Activated naive CD4-positive, alpha-beta T cell treated with Interleukin-2 at 50 U/mL for 16 hours (primary cell): ENCODE data around the gene PMFBP1.

Experiments
- DNase-seq: peaks from one replicate; pipeline ENCODE4 v3.0.0-alpha.2; 2020

The PMFBP1 gene

DNA sequence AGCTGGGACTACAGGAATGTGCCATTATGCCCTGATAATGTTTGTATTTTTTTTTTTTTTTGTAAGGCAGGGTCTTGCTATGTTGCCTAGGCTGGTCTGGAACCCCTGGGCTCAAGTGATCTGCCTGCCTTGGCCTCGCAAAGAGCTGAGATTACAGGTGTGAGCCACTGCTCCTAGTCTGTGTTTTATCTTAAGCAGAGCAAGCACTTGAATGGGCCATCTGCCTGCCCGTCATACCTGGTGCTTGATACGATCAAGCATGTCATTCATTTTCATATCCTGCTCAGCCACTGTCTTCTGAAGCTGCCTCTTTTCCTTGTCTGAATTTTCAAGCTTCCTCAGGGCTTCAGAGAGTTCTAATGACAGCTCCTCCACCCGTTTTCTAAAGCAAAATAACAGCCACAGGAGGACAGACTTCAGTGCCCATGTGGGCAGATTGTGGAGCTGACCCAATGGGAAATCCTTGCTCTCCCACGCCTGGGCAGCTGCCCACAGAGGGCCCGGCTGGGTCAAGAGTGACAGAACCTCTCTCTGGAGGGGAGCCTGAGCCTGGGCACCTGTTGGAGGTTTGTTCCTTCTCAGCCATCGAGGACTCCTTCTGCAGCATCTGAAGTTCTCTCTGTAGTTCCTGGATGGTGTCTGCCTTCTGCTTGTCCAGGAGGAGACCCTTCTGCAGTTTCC lies 41.8 kb downstream of the PMFBP1 start:
- DNase-seq = no peak

DNA sequence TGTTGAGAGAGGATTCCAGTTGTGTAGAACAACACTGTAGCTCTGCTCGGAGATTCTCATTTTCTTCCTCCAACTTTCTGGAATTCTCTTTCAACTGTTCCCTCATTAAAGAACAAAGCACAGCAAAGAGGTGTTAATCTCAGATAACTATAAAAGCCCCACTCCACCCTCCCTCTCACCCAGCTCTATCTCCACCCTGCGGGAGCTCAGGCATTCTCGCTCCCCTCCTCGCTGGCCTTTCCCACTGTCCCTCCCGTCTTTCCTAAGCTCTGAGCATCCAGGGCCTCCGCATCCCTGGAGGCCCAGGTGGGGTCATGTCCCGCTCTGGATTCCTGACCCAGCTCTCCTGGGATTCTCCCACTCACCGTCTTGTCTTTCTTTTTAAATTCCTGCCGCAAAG lies 43.3 kb downstream of the PMFBP1 start:
- DNase-seq = no peak

DNA sequence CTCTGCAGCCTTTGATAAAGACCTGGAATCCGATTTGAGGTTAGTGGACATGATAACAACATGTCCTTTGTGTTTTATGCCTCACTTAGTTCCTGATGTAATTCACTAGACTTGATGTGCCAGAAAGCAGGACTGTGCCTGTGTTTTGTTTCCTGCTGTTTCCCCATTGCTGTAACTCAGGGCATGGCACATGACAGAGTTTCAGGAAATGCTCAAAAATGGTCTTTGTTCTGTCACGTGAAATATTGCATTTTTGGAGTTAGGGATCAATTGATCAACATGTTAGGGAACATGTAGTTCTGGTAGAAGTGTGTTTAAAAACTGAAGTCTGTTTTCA lies 45.6 kb downstream of the PMFBP1 start:
- no peak for DNase-seq

DNA sequence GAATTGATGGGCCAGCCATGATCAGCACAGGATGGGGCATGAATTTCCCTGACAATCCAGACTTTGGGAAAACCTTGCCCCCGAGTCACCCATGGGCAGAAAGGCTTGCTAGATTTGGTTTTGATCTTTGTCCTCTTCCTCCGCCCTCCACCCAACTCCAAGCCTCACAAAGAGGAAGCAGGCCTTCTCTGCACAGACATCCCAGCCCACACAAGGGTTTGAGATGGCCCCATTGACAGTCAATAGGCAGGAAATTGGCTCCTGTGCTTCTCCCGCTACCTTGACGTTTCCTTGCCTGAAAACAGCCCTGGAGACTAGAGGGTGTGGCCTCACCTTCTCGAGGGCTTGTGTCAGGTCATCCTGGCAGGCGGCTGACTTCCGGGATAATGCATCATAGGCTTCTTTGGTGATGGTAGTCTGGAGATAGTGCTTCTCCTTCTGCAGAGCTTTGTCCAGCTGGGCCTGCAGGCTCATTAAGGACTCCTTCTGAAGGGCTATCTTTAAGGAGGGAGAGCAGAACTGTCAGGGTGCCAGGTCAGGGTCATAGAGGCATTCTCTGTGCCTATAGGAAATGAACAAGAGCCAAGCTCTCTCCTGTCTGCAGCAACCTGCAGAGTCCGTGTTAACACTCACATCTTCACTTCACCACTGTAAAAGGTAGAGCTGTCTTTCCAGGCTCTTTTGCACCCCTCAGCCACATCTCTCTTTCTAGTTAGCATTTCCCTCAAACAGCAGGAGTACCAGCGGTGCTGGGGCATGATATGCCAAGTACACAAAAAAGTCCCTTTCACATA lies 46.1 kb downstream of the PMFBP1 start:
- DNase-seq = no peak

DNA sequence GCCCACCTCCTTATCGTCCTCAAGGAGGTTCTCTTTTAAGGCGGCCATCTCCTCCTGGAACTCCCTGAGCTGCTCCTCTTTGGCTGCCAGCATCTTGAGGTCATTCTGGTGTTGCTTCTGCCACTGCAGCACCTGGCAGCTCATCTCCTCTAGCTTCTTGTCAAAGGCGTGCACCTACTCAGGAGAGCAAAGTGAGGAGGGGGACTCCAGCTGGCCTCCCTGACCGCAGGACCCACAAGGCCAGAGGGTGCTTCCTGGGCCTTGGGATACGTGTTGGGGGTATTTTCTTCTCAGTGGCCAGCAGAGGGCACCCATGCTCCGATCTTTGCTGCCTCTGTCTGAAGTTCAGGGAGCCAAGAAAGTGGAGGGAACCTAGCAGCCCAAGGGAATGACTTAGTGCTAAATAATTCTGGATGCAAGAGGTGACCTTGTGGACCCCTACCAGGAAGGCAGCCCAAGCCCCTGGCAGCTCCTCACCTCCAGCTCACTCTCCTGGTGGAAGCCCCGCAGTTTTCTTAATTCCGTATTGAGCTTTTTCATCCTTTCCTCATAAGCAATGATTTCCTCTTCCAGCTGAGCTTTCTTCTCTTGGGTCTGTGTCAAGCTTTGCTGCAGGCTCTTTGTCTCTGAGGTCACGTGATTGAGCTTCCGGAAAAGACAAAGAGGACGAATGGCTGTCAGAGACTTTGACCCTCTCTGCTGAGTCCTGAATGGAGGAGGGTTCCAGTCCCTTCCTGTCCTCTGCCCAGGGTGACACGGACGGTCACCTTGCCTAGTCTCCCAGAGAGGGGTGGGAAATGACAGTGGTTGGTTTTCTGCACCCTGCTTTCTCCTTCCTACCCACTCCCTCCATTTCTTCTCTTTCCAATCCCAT lies 47.0 kb downstream of the PMFBP1 start:
- peak; percentile 61 for DNase-seq

DNA sequence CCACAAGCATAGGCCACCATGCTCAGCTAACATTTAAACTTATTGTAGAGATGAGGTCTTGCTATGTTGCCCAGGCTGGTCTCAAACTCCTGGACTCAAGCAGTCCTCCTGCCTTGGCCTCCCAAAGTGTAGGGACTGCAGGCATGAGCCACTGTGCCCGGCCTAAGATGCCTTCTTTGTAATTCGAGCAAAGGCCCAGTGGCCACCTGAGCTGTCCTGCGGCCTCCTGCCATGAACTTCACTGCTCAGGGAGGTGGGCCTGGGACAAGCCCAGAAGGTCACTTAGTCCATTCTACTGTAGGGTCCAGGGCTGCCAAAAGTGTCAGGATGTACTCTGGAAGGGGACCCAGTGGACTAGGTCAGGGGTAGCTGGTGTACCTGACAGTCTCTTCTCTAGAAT lies 47.8 kb downstream of the PMFBP1 start:
- no peak for DNase-seq

DNA sequence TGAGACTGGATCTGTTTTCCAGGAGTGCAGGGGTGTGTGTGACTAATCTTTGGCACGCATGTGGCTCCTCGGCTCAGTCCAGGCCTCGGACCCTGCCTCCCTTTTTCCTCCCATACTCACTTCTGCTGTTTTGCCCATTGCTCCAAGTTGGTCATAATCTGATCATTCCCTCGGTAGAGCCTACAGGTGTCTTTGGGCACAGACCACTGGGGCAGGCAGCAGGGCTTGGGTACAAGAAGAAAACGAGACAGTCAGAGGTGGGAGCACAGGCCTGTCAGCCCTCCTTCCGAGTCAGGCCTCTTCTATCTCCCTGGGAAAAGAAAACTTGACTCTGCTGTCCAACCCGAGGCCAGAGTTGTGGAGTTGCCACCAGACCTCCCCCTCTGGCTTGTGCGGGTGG lies 48.5 kb downstream of the PMFBP1 start:
- no peak for DNase-seq

DNA sequence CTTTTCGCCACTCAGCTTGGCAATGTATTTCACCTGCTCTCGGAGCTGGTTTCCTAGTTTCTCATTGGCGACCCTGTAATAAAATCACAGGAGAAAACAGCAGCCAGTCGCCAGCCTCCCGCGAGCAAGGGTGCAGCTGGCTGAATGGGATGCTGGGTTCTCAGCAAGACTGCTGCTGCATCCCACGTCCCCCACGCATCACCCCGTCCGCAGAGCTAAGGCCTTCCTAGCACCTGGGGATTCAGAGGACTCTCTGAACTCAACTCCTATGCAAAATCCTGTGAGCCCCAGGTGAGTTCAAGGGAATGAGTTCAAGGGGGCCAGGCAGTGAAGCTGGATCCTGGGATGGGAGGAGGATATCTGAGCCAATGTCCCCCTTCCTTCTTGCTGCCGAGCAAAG lies 49.0 kb downstream of the PMFBP1 start:
- no peak for DNase-seq

DNA sequence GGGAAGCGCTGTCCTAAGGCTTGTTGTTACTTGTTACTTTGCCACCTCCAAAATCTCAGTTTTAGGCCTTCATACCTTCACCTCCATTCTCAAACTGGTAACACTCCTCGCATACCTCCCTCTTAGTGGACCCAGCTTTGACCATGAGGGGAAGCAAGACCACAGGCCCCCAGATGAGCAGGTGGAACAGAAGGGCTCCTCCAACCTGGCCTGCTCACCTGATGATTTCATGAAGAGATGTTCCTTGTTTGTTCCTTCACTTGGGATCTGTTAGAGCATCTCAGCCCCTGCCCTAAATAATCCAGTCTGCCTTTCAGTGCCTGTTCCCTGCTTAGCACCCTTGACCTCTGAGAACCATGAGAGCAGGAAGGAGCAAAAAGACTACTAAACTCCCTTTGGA lies 49.6 kb downstream of the PMFBP1 start:
- no peak for DNase-seq

DNA sequence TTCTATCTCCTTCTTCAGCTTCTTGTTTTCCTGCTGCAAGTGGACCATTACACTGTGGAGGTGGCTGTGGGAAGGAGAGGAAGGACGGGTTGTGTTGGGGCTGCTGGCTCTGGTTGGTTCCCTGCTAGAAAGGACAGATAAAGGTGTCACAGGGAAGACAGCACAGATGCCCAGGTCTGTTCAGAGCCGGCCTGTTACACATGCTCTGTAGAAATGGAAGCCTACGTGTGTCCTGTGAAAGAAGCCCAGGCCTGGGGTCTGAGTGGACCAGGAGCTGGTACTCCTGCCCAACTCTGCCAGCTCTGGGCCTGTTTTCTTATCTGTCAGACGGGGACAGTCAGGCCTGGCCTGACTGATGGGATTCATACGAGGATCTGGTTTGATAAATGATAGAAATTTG lies 51.9 kb downstream of the PMFBP1 start:
- no peak for DNase-seq

DNA sequence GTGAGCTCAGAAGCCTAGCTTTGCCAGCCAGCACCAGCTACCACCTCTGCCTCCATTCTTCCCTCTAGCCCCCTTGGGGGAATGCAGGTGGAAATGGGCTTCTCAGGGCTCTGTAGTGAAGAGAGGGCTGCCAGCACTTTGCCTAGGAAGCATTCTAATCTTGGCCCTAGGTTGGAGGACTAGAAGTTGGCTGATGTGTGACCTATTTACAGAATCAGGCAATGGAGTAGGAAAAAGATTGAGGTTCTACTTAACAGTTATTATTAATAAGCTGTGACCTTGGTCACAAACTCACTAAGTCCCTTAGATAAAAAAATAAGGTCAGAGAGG lies 58.4 kb downstream of the PMFBP1 start:
- no peak for DNase-seq

DNA sequence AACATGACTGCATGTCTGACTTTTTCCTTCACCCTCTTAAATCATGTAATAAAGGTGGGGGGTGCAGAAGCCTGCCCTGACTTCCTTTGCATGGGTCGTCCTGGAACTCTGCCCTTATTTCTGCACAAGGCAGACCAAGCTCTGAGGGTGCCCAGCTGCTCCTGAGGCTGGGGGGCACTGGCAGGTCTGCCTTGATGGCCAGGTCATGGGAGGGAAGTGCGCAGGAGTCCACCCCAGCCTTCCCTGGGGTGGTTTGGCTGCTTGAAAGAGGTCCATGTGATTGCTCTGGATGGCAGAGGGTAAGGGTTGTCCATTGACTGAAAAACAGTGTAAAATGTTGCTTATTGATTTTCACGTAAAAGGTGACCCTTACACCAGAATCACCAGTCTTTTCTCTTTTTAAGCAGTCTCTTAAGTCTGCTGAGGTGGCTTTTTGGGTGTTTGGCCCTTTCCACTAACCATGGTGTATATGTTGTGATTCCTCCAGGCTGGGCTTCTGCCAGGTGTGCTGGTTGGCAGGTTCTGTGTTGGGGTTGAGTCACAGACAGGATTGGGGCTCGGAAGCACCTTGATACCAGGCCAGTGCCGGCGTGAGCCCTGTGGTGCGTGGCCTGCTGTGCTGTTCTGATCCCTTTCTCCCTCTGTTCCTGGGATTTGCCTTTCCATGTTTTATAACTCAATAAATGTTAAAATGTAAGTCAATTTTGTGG lies 58.9 kb downstream of the PMFBP1 start:
- no peak for DNase-seq

DNA sequence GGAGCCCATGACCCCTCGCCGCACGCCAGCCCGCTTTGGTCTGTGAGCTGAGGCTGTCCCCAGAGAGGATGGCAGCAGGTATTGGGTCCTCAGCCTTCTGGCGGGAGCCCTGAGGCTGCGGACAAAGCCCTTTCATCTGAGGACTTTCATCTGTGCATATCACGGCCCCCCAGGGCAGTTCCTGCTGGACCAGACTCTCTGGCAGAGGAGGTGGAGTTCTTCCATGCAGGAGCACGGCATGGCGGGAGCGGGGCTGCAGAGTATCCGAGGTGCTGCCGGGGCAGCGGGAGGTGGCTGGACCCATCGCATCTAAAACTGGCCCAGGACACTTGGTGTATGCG lies 59.5 kb downstream of the PMFBP1 start:
- DNase-seq = no peak

DNA sequence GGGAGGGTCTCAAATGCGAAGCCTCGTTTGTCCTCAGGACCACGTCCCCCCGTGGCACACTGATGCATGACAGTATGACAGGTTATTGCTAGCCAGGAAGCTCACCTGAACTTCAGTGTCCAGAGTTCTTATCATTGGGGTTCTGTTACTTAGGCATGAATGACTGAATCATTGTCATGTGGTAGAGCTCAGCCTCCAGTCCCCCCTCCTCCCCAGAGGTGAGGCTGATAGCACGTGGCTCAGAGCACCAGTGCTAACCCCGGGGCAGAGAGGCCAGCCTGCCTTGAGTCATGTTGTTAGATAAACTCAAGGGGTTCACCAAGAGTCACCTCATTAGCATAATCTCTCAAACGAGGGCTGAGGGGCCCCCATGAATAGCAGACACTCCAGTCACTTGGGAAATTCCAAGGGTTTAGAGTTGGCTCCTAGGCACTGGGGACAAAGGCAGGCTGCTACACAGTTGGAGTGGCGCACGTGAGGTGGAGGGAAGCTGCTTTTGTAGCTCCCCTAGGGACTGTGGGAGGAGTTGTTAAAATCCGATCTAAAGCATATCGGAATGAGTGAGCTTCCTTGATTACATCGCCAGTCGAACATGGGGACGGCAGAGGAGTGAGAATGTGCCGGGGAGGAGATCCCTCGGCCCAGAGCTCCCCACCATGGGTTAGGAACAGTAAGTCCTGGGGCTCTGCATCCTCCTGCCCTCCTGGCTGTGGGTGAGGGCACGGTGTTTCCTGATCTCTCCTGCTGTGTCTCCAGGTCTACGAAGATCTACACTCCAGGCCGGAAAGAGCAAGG lies 60.1 kb downstream of the PMFBP1 start:
- no peak for DNase-seq

DNA sequence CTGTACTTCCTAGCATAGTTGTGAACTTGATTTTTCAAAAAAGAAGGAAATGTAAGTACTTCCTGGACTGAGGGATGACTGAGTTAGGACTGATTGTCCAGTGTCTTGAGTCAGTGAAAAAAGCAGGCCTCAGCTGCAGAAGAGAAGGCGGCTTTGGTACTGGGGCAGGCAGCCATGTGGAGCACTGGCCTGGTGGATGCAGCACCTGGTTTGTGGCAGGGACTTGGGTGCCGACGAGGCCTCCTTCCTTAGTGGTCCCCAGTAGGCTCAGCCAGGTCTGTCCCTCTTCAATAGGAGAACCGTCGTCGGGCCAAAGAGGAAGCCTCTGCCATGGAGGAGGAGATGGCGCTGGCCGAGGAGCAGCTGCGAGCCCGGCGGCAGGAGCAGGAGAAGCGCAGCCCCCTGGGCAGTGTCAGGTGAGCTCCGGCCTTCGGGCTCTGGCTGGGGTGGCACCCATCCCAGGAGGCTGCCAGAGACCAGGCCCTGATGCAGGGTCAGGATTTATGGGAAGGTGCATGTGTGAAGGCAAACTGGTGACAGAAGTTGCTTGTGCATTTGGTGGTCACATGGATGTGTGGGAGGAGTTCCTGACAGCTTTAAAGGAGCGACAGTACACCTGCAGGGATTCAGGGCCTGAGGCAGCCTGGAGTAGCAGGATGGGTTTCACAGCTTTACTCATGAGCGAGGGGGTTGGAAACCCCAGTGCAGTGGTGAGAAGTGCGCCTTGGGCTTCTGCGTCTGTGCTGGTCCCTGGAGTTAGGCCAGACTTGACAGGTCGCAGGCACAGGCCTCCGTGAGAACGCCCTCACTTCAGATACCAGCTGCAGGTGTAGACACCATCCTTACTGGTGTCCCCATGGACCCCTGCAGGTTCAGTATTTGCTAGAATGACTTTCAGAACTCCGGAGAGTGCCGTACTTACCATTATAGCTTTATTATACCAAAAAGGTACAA lies 61.0 kb downstream of the PMFBP1 start:
- no peak for DNase-seq

DNA sequence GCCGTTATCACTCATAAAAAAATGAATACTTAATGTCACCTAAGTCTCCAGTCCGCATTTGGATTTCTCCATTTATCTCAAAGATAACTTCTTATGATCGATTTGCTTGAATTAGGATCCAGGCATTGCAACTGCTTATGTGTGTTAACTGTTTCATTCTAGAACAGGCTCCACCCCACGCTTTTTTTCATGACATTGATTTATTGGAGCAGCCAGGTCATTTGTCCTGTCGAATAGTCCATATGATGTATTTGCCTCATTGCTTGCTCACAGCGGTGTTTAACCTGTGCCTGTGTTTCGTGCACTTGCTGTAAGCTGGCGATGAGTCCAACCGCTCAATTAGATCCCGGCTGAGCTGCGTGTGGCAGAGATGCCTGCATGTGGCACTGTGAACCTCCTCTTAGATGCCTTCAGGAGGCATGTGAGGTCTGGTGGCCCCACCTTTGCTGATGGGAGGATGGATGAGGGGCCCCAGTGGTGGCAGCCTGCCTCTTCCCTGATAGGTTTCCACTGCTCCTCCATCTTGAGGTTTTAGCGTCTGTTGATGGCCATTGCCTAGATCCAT lies 61.9 kb downstream of the PMFBP1 start:
- DNase-seq = no peak

DNA sequence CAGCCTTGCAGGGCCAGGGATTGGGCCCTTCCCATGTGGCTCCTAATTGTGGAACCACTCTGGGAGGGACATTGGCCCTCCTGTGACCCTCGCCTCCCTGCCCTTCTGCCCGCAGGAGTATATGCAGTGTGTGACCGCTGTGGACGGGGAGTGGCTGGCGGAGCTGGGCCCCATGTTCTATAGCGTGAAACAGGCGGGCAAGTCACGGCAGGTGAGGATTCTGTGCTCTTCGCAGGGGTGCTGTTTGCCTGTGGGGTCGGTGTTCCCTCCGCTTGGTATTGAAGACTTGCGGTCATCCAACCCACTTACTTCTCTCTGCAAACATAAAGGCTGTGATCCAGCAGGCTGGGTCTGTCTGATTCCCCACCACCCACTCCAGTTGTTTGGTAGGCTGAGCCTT lies 62.7 kb downstream of the PMFBP1 start:
- DNase-seq = no peak

DNA sequence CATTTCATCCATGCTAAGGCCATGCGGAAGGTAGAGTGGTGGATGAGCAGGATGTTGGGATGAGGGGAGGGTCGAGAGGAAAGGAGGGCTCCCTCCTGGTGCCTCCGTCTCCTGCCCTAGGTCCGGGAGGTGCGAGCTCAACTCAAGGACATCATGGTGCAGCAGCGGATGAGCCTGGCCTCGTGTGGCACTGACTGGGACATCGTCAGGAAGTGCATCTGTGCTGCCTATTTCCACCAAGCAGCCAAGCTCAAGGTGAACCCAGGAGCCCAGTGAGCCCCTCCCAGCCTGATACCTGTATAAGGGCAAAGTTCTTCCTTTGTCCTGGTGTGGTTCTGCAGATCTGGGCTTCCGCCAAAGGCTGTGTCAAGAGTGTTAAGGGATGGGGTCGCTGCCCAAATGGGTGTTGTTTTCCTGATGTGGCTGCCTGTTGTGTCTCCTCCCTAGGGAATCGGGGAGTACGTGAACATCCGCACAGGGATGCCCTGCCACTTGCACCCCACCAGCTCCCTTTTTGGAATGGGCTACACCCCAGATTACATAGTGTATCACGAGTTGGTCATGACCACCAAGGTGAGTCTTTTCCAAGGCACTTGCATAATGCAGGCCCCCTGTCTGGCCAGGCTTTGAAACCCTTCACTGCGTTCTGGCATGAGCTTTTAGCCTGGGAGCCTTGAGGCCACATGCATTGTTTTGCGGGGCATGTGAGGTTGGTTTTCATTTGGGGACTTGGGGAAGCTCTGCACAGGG lies 63.4 kb downstream of the PMFBP1 start:
- DNase-seq = no peak

DNA sequence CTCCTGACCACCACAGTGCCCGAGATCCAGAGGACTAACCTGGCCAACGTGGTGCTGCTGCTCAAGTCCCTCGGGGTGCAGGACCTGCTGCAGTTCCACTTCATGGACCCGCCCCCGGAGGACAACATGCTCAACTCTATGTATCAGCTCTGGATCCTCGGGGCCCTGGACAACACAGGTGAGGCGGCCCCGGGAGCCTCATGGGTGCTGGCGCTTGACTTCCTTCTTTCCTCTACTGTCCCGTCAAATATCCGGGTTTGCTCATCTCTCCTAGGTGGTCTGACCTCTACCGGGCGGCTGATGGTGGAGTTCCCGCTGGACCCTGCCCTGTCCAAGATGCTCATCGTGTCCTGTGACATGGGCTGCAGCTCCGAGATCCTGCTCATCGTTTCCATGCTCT lies 64.6 kb downstream of the PMFBP1 start:
- DNase-seq = no peak

DNA sequence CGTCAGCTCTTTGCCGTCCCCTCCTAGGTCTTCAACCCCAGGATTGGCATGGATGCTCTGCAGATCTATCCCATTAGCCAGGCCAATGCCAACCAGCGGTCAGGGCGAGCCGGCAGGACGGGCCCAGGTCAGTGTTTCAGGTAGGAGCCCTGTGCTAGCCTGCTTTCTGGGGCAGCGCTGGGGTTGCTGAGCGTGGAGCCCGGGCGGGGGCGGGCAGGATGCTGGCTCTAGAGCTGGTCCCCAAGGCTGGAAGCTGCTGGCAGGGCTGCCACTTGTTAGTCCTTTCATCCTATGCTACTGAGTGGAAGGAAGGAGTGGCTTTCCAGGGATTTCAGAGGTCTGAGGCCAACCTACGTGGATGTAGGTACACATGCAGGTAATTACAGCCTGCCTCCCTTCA lies 66.0 kb downstream of the PMFBP1 start:
- no peak for DNase-seq
